ENCODE data around the gene FCAMR.

FCAMR gene

GRCh38 chr1:206992790-206993189 is 22.5 kb upstream of the FCAMR start:
- no peak for DNase-seq

- no peak for DNase-seq
These were observed 17.6 kb upstream of the FCAMR start for GRCh38 chr1:206987873-206988272.

GRCh38 chr1:206986885-206987284 is 16.6 kb upstream of the FCAMR start:
- DNase-seq = no peak

GRCh38 chr1:206986402-206986801 is 16.1 kb upstream of the FCAMR start:
- DNase-seq = no peak

GRCh38 chr1:206985162-206985749 is 15.0 kb upstream of the FCAMR start:
- DNase-seq = no peak

GRCh38 chr1:206982216-206982615 is 12.0 kb upstream of the FCAMR start:
- peak; percentile 51 for DNase-seq

GRCh38 chr1:206979379-206980043 is 9.3 kb upstream of the FCAMR start:
- DNase-seq = peak; percentile 36

GRCh38 chr1:206978259-206978658 is 8.0 kb upstream of the FCAMR start:
- no peak for DNase-seq

- DNase-seq = peak; percentile 87
These were observed 5.0 kb upstream of the FCAMR start for GRCh38 chr1:206975306-206975705.

- DNase-seq = no peak
These were observed 3.9 kb upstream of the FCAMR start for GRCh38 chr1:206974140-206974539.

- no peak for DNase-seq
These were observed 2.5 kb upstream of the FCAMR start for GRCh38 chr1:206972728-206973127.

- no peak for DNase-seq
These were observed 882 bp upstream of the FCAMR start for GRCh38 chr1:206971029-206971655.

- no peak for DNase-seq
These were observed 1.2 kb downstream of the FCAMR start for GRCh38 chr1:206969090-206969489.

GRCh38 chr1:206967096-206967849 is 3.0 kb downstream of the FCAMR start:
- no peak for DNase-seq

GRCh38 chr1:206965781-206966180 is 4.5 kb downstream of the FCAMR start:
- DNase-seq = no peak

- DNase-seq = no peak
These were observed 6.5 kb downstream of the FCAMR start for GRCh38 chr1:206963740-206964139.

GRCh38 chr1:206963119-206963712 is 7.0 kb downstream of the FCAMR start:
- no peak for DNase-seq

GRCh38 chr1:206962272-206962671 is 8.0 kb downstream of the FCAMR start:
- no peak for DNase-seq

- no peak for DNase-seq
These were observed 8.6 kb downstream of the FCAMR start for GRCh38 chr1:206961668-206962067.

GRCh38 chr1:206960676-206961386 is 9.4 kb downstream of the FCAMR start:
- no peak for DNase-seq

GRCh38 chr1:206958144-206958543 is 12.1 kb downstream of the FCAMR start:
- no peak for DNase-seq

- no peak for DNase-seq
These were observed 12.6 kb downstream of the FCAMR start for GRCh38 chr1:206957639-206958038.

Measured in NCI-H1105 treated with DMSO at 0.1 percent for 48 hours (cell line).